ENCODE data around the gene PEX14.

The PEX14 gene

DNA sequence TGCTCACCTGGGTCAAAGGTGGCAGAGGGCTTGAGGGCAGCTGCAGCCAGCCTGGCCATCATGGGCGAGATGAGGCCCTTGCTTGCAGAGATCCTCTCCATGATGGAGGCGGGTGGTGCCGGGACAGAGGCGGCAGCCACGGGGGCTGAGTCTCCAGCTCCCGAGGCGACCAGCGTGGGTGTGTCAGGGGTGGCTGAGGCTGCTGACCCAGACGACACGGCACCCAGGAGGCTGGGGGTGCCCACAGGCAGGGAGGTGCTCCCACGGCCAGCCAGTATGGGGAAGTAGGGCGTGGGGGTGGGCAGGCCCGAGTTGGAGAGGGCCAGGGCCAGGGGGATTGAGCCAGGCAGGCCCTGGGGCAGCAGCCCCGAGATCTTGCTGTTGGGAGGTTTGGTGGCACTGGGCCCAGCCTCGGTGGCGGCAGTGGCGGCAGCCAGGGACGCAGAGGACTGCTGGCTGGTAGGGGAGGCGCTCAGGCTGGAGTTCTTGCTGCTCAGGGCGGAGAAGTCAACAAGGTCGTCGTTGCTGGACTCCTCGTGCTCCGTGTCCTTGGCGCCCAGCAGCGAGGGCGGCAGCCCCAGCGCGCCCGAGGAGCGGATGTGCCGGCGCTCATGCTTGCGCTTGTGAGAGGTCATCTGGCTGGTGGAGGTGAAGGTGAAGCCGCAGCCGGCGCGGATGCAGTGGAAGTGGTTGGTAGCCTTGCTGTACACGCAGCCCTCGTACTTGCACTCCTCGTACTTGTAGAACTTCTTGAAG lies 178.8 kb downstream of the PEX14 start:
- no peak for DNase-seq (ENCODE audit: low read depth)
- H3K4me3 ChIP-seq (ENCODE audit: low read depth, low read length): no peak overlapping the region
- TF ChIP-seq CTCF (IDR thresholded peaks at IDR 0.05; ENCODE audit: low read depth, low read length, missing control alignments): no peak
- in situ Hi-C loops (cut with HindIII; ENCODE audit: low sequenced_read_pairs): loop anchor here (5.0 kb wide), 1 partner anchor 64 kb away; no protein-coding TSS in a partner anchor

DNA sequence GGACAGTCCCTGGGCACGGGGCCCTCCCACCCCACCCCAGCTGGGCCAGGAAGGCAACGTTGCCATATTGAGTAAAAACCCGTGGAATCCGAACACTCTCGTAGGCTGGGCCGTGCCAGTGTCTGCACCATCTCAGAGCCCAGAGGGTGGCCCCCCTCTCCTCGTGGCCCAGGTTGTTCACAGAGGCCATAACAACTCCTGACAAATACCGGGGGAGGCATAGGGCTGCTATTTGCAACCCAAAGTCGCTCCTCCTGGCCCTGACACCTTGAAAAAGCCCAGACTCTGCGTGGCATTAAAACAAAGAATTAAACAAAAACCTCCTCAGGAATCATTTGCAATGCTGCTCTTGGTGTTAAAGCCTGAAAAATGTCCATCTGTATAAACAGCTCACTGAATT lies 180.3 kb downstream of the PEX14 start:
- no peak for DNase-seq (ENCODE audit: low read depth)
- in situ Hi-C loops (cut with HindIII; ENCODE audit: low sequenced_read_pairs): no loop called here
- no peak overlapping the region for H3K4me3 ChIP-seq (ENCODE audit: low read depth, low read length)
- TF ChIP-seq CTCF (IDR thresholded peaks at IDR 0.05; ENCODE audit: low read depth, low read length, missing control alignments): no peak

- H3K4me3 ChIP-seq (ENCODE audit: low read depth, low read length): no peak overlapping the region
- DNase-seq (ENCODE audit: low read depth): no peak
- no peak for TF ChIP-seq CTCF (IDR thresholded peaks at IDR 0.05; ENCODE audit: low read depth, low read length, missing control alignments)
- in situ Hi-C loops (cut with HindIII; ENCODE audit: low sequenced_read_pairs): no loop called here
These were observed 181.7 kb downstream of the PEX14 start for GRCh38 chr1:10656431-10656830.

DNA sequence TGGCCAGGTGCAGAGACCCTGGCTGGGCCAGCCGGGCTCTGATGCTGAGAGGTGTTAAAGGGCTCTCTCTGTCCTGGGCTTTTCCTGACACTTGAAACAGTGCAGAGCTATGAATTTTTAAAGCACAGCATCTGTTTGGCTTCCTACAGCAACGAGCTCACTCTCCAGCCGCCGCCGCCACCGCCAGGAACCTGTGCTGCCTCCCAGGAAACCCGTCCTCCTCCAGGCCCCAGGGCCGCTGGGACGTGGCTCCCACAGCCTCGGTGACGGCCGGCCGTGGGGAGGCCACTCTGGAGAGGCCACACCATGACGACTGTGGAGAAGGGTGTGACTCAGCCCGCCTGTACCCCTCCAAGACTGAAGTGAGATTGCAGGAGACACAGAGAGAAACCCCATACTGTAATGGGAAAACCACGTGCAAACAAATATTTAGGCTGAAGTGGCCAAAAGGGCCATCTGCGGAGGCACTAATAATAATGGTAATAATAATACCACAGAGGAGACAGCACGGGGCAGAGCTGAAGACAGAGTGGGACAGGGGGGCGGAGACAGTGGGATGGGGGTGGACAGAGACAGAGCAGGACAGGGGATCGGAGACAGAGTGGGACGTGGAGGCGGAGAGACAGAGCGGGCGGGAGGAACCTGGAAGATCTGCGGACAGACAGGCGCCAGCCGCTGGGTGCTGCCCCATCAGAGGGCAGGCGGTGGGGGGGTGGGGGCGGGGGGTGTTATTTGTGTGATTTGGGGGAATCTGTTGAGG lies 182.5 kb downstream of the PEX14 start:
- no peak for TF ChIP-seq CTCF (IDR thresholded peaks at IDR 0.05; ENCODE audit: low read depth, low read length, missing control alignments)
- in situ Hi-C loops (cut with HindIII; ENCODE audit: low sequenced_read_pairs): no loop called here
- no peak for DNase-seq (ENCODE audit: low read depth)
- H3K4me3 ChIP-seq (ENCODE audit: low read depth, low read length): no peak overlapping the region

DNA sequence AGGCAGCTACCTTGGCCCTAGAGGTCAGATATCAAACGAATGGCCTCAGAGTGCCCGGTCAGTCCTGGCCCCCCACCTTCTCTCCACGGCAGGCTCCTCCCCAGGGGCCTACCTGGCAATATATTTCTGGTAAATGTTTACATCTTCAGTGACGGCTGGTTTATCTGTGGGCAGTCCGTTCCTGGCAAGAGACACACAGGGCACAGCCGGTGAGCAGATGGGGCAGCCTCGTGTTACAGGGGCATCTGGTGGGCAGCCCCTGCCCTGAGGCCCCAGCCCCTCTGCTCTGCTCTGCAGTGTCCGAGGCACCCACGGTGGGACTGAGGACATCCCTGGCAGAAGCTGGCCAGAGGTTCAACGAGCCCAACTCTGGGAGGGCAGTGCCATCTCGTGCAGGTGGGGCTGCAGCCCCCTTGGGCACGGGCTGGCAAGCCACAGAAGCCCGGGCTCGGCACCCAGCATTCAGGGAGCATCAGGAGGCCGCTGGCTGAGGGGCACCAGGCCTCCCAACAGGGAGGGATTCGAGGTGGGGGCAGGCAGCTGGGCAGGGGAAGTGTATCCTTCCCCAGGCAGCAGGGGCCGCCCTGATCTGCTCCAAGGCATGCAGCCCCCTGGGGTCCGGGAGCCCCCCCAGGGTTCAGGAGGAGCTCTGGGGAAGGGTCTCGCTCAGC lies 183.8 kb downstream of the PEX14 start:
- DNase-seq (ENCODE audit: low read depth): no peak
- H3K4me3 ChIP-seq (ENCODE audit: low read depth, low read length): no peak overlapping the region
- TF ChIP-seq CTCF (IDR thresholded peaks at IDR 0.05; ENCODE audit: low read depth, low read length, missing control alignments): no peak
- in situ Hi-C loops (cut with HindIII; ENCODE audit: low sequenced_read_pairs): no loop called here

- in situ Hi-C loops (cut with HindIII; ENCODE audit: low sequenced_read_pairs): no loop called here
- TF ChIP-seq CTCF (IDR thresholded peaks at IDR 0.05; ENCODE audit: low read depth, low read length, missing control alignments): no peak
- DNase-seq (ENCODE audit: low read depth): no peak
- H3K4me3 ChIP-seq (ENCODE audit: low read depth, low read length): no peak overlapping the region
These were observed 184.5 kb downstream of the PEX14 start for GRCh38 chr1:10659218-10659617.
